Mesenchymal stem cell (in vitro differentiated cells and primary cell): ENCODE data around the gene STK32C.

Experiments used
- DNase-seq: peaks from one replicate; pipeline ENCODE4 v3.0.0-alpha.2; 2013
- H2AFZ ChIP-seq: one replicate; pipeline ENCODE4 v1.6.1; 2013; ENCODE audit warnings: low read depth, mild to moderate bottlenecking, control low read depth, inconsistent platforms, low read length, moderate library complexity
- H2AK5ac ChIP-seq: 2 replicates; pipeline ENCODE4 v1.6.1; 2013; ENCODE audit warnings: low read length, moderate library complexity, mild to moderate bottlenecking, inconsistent platforms; ENCODE audit not compliant: severe bottlenecking
- H2BK120ac ChIP-seq: one replicate; pipeline ENCODE4 v1.6.1; 2013; ENCODE audit warnings: low read depth, mild to moderate bottlenecking, inconsistent platforms, low read length, moderate library complexity
- H2BK12ac ChIP-seq, 2 experiments: one replicate each; pipeline ENCODE4 v1.6.1; 2013; ENCODE audit warnings: inconsistent platforms in 2 of 2, low read length in 2 of 2, mild to moderate bottlenecking in 2 of 2, moderate library complexity in 2 of 2, control low read depth in 1 of 2
- H2BK15ac ChIP-seq: one replicate; pipeline ENCODE4 v1.6.1; 2013; ENCODE audit warnings: mild to moderate bottlenecking, low read depth, inconsistent platforms; ENCODE audit not compliant: poor library complexity, severe bottlenecking
- H2BK5ac ChIP-seq: 2 replicates; pipeline ENCODE4 v1.6.1; 2013; ENCODE audit warnings: low read depth, mild to moderate bottlenecking, low read length, control low read depth, inconsistent platforms; ENCODE audit not compliant: poor library complexity, severe bottlenecking
- H3K14ac ChIP-seq, 2 experiments: one replicate each; pipeline ENCODE4 v1.6.1; 2013; ENCODE audit warnings: inconsistent platforms in 2 of 2, low read length in 2 of 2, control low read depth in 1 of 2, mild to moderate bottlenecking in 1 of 2, moderate library complexity in 1 of 2
- H3K18ac ChIP-seq, 2 experiments: one replicate each; pipeline ENCODE4 v1.6.1; 2013; ENCODE audit warnings: inconsistent platforms in 2 of 2, low read length in 2 of 2, control low read depth in 1 of 2, low read depth in 1 of 2, mild to moderate bottlenecking in 1 of 2
- H3K23ac ChIP-seq, 2 experiments: one replicate each; pipeline ENCODE4 v1.6.1; 2013; ENCODE audit warnings: inconsistent platforms in 2 of 2, low read length in 2 of 2, mild to moderate bottlenecking in 2 of 2, moderate library complexity in 2 of 2, control low read depth in 1 of 2
- H3K27ac ChIP-seq: 2 replicates; pipeline ENCODE4 v1.5.1; 2013; ENCODE audit warnings: mild to moderate bottlenecking, moderate library complexity, low read length, control low read depth, inconsistent platforms; ENCODE audit not compliant: poor library complexity, severe bottlenecking
- H3K27me3 ChIP-seq, 2 experiments: 2 replicates each; pipeline versions ENCODE4 v1.6.1 to v1.7.0; 2013; ENCODE audit warnings: low read length in 2 of 2, mild to moderate bottlenecking in 2 of 2, moderate library complexity in 2 of 2, control low read depth in 1 of 2, inconsistent platforms in 1 of 2; ENCODE audit not compliant: control insufficient read depth in 1 of 2, insufficient read depth in 1 of 2
- H3K36me3 ChIP-seq, 2 experiments: 2 replicates each; pipeline versions ENCODE4 v1.6.1 to v1.7.0; 2013; ENCODE audit warnings: low read length in 2 of 2, control low read depth in 1 of 2, inconsistent platforms in 1 of 2, low read depth in 1 of 2, mild to moderate bottlenecking in 1 of 2; ENCODE audit not compliant: insufficient read depth in 2 of 2, control insufficient read depth in 1 of 2
- H3K4ac ChIP-seq, 2 experiments: one replicate each; pipeline ENCODE4 v1.6.1; 2013; ENCODE audit warnings: inconsistent platforms in 2 of 2, low read length in 2 of 2, mild to moderate bottlenecking in 2 of 2, moderate library complexity in 2 of 2, control low read depth in 1 of 2, low read depth in 1 of 2
- H3K4me1 ChIP-seq: 2 replicates; pipeline ENCODE4 v1.6.1; 2013; ENCODE audit warnings: low read depth, low read length, control low read depth; ENCODE audit not compliant: control insufficient read depth, insufficient read depth
- H3K4me2 ChIP-seq: 2 replicates; pipeline ENCODE4 v1.6.1; 2013; ENCODE audit warnings: low read length, mild to moderate bottlenecking, inconsistent platforms; ENCODE audit not compliant: poor library complexity, severe bottlenecking
- H3K4me3 ChIP-seq, 2 experiments: 2 replicates each; pipeline versions ENCODE4 v1.5.1 to v1.7.0; 2013; ENCODE audit warnings: low read length in 2 of 2, mild to moderate bottlenecking in 2 of 2, control low read depth in 1 of 2, low read depth in 1 of 2; ENCODE audit not compliant: insufficient read depth in 1 of 2
- H3K79me1 ChIP-seq: replicated peaks from 2 replicates; pipeline ENCODE4 v1.6.1; 2013; ENCODE audit warnings: mild to moderate bottlenecking, control low read depth, low read length, inconsistent platforms; ENCODE audit not compliant: poor library complexity, severe bottlenecking
- H3K9ac ChIP-seq: 2 replicates; pipeline ENCODE4 v1.7.0; 2013; ENCODE audit warnings: mild to moderate bottlenecking, low read length, moderate library complexity
- H3K9me3 ChIP-seq: 2 replicates; pipeline ENCODE4 v1.7.0; 2013; ENCODE audit warnings: mild to moderate bottlenecking, low read length; ENCODE audit not compliant: control insufficient read depth
- H4K8ac ChIP-seq: one replicate; pipeline ENCODE4 v1.6.1; 2013; ENCODE audit warnings: inconsistent platforms, mild to moderate bottlenecking, low read length, moderate library complexity
- H4K91ac ChIP-seq: one replicate; pipeline ENCODE4 v1.6.1; 2013; ENCODE audit warnings: mild to moderate bottlenecking, low read length, inconsistent platforms
- WGBS: methylation state at CpG from one replicate; pipeline ENCODE4 v1.1.7; 2013; ENCODE audit warnings: mixed read lengths; 5-methylcytosine and 5-hydroxymethylcytosine counted together

Gene STK32C

GRCh38 chr10:132305654-132306342 is 2.0 kb downstream of the STK32C start:
- no peak overlapping the region for H2AK5ac ChIP-seq
- H3K9ac ChIP-seq: no peak overlapping the region
- no peak overlapping the region for H2BK12ac ChIP-seq
- no peak overlapping the region for H3K4ac ChIP-seq
- no peak overlapping the region for H3K4me3 ChIP-seq
- H2AFZ ChIP-seq: no peak overlapping the region
- peaks cover 0 to 22% of the 10 kb centered on the region in 2 experiments for H3K27me3 ChIP-seq
- WGBS: 92% methylated on average over 22 of the region's 22 CpGs
- H3K79me1 ChIP-seq: peaks cover 24% of the 10 kb centered on the region
- no peak for DNase-seq
- H3K27ac ChIP-seq: no peak overlapping the region
- H3K14ac ChIP-seq: no peak overlapping the region
- H3K9me3 ChIP-seq: no peaks in the 10 kb centered on the region
- peaks cover 15% of the 10 kb centered on the region for H3K4me1 ChIP-seq
- H3K18ac ChIP-seq: no peak overlapping the region
- no peak overlapping the region for H2BK5ac ChIP-seq
- no peak overlapping the region for H3K23ac ChIP-seq
- H4K8ac ChIP-seq: no peak overlapping the region
- peaks cover 0 to 3% of the 10 kb centered on the region in 2 experiments for H3K36me3 ChIP-seq
- no peak overlapping the region for H4K91ac ChIP-seq
- no peak overlapping the region for H3K4me2 ChIP-seq
- no peak overlapping the region for H2BK120ac ChIP-seq
- no peak overlapping the region for H2BK15ac ChIP-seq

- Histone ChIP-seq H2BK12ac (no peak overlapping the region), H2AFZ (no peak overlapping the region), H3K27ac (no peak overlapping the region), H3K4ac (no peak overlapping the region), H3K14ac (no peak overlapping the region), H2AK5ac (no peak overlapping the region), H3K79me1 (peaks cover 29% of the 10 kb centered on the region), H3K4me2 (no peak overlapping the region), H3K9me3 (no peaks in the 10 kb centered on the region), H3K23ac (no peak overlapping the region), H2BK15ac (no peak overlapping the region), H4K8ac (no peak overlapping the region), H3K4me1 (peaks cover 17% of the 10 kb centered on the region), H3K27me3 (peaks cover 0 to 24% of the 10 kb centered on the region in 2 experiments), H2BK120ac (no peak overlapping the region), H3K4me3 (no peak overlapping the region), H3K9ac (no peak overlapping the region), H3K18ac (no peak overlapping the region), H2BK5ac (no peak overlapping the region), H4K91ac (no peak overlapping the region), H3K36me3 (peaks cover 0 to 3% of the 10 kb centered on the region in 2 experiments)
- WGBS: 89% methylated on average over 19 of the region's 21 CpGs
- DNase-seq: no peak
Observed at GRCh38 chr10:132304756-132305509, 2.8 kb downstream of the STK32C start.

- Histone ChIP-seq H3K79me1 (peaks cover 34% of the 10 kb centered on the region), H3K27me3 (peaks cover 3 to 20% of the 10 kb centered on the region in 2 experiments), H4K91ac (no peak overlapping the region), H3K9ac (no peak overlapping the region), H3K27ac (no peak overlapping the region), H3K4me1 (peaks cover 8% of the 10 kb centered on the region), H3K4ac (no peak overlapping the region), H2AK5ac (no peak overlapping the region), H3K9me3 (no peaks in the 10 kb centered on the region), H2AFZ (no peak overlapping the region), H3K36me3 (peaks cover 0 to 3% of the 10 kb centered on the region in 2 experiments), H3K23ac (no peak overlapping the region), H3K18ac (no peak overlapping the region), H2BK15ac (no peak overlapping the region), H3K4me3 (no peak overlapping the region), H2BK5ac (no peak overlapping the region), H3K4me2 (no peak overlapping the region), H2BK12ac (no peak overlapping the region), H3K14ac (no peak overlapping the region), H4K8ac (no peak overlapping the region), H2BK120ac (no peak overlapping the region)
- no peak for DNase-seq
- 85% methylated on average over 18 of the region's 21 CpGs for WGBS
Observed at GRCh38 chr10:132303361-132304115, 4.2 kb downstream of the STK32C start.
